H1 (cell line): ENCODE results near the gene USP13. TPM values are rescaled to one million over a fixed set of nuclear protein-coding genes. Genes with fewer than 3 reads are reported as not detected.

Experiments used
- CTCF ChIA-PET: fragments of 300-600 bp; sonication (Branson Sonifier 250); formaldehyde crosslinking; loops from one replicate; lab custom pipeline; 2021; ENCODE audit not compliant: partially characterized antibody; lab: Charles Lee
- POLR2A ChIA-PET: fragments of 300-600 bp; sonication (Branson Sonifier 250); formaldehyde crosslinking; loops from one replicate; lab custom pipeline; 2021; ENCODE audit warnings: inconsistent platforms; ENCODE audit not compliant: partially characterized antibody; lab: Charles Lee
- DNase-seq, 2 experiments: peaks; one replicate each; pipeline versions ENCODE4 v3.0.0 to v3.0.0-alpha.2; 2010 to 2022; ENCODE audit warnings: low spot score in 2 of 2, low read depth in 1 of 2, mixed read lengths in 1 of 2
- FAIRE-seq: peaks from 2 replicates; lab custom pipeline; 2011; peaks lifted over from hg19 to GRCh38; lab: Jason Lieb, UNC
- H2AFZ ChIP-seq: 2 replicates; pipeline ENCODE4 v1.8.1; 2012; ENCODE audit warnings: low read length, inconsistent platforms
- H2AK5ac ChIP-seq: 2 replicates; pipeline ENCODE4 v1.6.1; 2013; ENCODE audit warnings: low read depth, low read length
- H2BK120ac ChIP-seq: replicated peaks from 2 replicates; pipeline ENCODE3; 2013; ENCODE audit warnings: low read depth, low read length, inconsistent platforms
- H2BK12ac ChIP-seq: 2 replicates; pipeline ENCODE4 v1.6.1; 2013; ENCODE audit warnings: low read depth, low read length
- H2BK15ac ChIP-seq: 2 replicates; pipeline ENCODE4 v1.6.1; 2013; ENCODE audit warnings: low read length
- H2BK20ac ChIP-seq: 2 replicates; pipeline ENCODE4 v1.6.1; 2013; ENCODE audit warnings: low read length
- H2BK5ac ChIP-seq: 2 replicates; pipeline ENCODE4 v1.6.1; 2013; ENCODE audit warnings: low read depth, low read length
- H3K14ac ChIP-seq: 2 replicates; pipeline ENCODE4 v1.6.1; 2013; ENCODE audit warnings: inconsistent platforms; ENCODE audit not compliant: insufficient read length
- H3K18ac ChIP-seq: 2 replicates; pipeline ENCODE4 v1.6.1; 2013; ENCODE audit warnings: low read length; ENCODE audit errors: extremely low read depth
- H3K23ac ChIP-seq: 2 replicates; pipeline ENCODE4 v1.6.1; 2013; ENCODE audit warnings: inconsistent platforms; ENCODE audit not compliant: insufficient read length
- H3K23me2 ChIP-seq: 2 replicates; pipeline ENCODE4 v1.6.1; 2013; ENCODE audit warnings: low read depth, low read length
- H3K27ac ChIP-seq: 2 replicates; pipeline ENCODE4 v1.6.1; 2011; ENCODE audit warnings: low read depth, low read length, inconsistent platforms
- H3K27me3 ChIP-seq, 4 experiments: replicated peaks in 1 of 4; 1 replicate in 1 of 4; 2 replicates in 3 of 4; pipeline versions ENCODE4 v1.6.1 to v1.8.1; 2011 to 2013; ENCODE audit warnings: low read length in 3 of 4, mild to moderate bottlenecking in 3 of 4, inconsistent platforms in 2 of 4, mixed read lengths in 2 of 4, moderate library complexity in 1 of 4; ENCODE audit not compliant: control insufficient read depth in 3 of 4, insufficient read depth in 3 of 4; ENCODE audit errors: extremely low read depth in 1 of 4
- H3K36me3 ChIP-seq, 4 experiments: 2 replicates each; pipeline versions ENCODE4 v1.6.1 to v1.8.1; 2011 to 2013; ENCODE audit warnings: mild to moderate bottlenecking in 4 of 4, low read length in 3 of 4, moderate library complexity in 2 of 4, control low read depth in 1 of 4, inconsistent platforms in 1 of 4; ENCODE audit not compliant: insufficient read depth in 4 of 4, control insufficient read depth in 2 of 4
- H3K4ac ChIP-seq: replicated peaks from 2 replicates; pipeline ENCODE3; 2013; ENCODE audit warnings: low read length, low read depth, mixed read lengths, inconsistent platforms; ENCODE audit not compliant: insufficient read length
- H3K4me1 ChIP-seq, 4 experiments: replicated peaks in 1 of 4; 1 replicate in 1 of 4; 2 replicates in 3 of 4; pipeline versions ENCODE4 v1.6.1 to v1.8.1; 2011 to 2013; ENCODE audit warnings: low read length in 3 of 4, inconsistent platforms in 2 of 4, mixed read lengths in 1 of 4; ENCODE audit not compliant: insufficient read depth in 4 of 4, control insufficient read depth in 3 of 4
- H3K4me2 ChIP-seq, 2 experiments: 2 replicates each; pipeline versions ENCODE4 v1.6.1 to v1.8.1; 2011 to 2013; ENCODE audit warnings: low read depth in 2 of 2, low read length in 2 of 2, control low read depth in 1 of 2, inconsistent platforms in 1 of 2, mild to moderate bottlenecking in 1 of 2; ENCODE audit not compliant: insufficient read depth in 1 of 2
- H3K4me3 ChIP-seq, 4 experiments: fragments of 200-600, 300-600 bp in 1 of 4; sonication (generic), shearing (Covaris generic), sonication (Bioruptor Twin) in 1 of 4; 2 replicates each; pipeline versions ENCODE4 v1.5.1 to v1.8.1; 2011 to 2016; ENCODE audit warnings: low read length in 4 of 4, low read depth in 3 of 4, control low read depth in 2 of 4, inconsistent platforms in 2 of 4, mild to moderate bottlenecking in 2 of 4, mixed read lengths in 1 of 4, moderate library complexity in 1 of 4; ENCODE audit not compliant: insufficient read depth in 2 of 4; ENCODE audit errors: extremely low read depth in 1 of 4
- H3K56ac ChIP-seq: replicated peaks from 2 replicates; pipeline ENCODE3; 2013; ENCODE audit warnings: low read depth, mild to moderate bottlenecking, mixed read lengths, low read length, inconsistent platforms; ENCODE audit not compliant: insufficient read length
- H3K79me1 ChIP-seq: 2 replicates; pipeline ENCODE4 v1.6.1; 2013; ENCODE audit warnings: low read depth, low read length, control low read depth
- H3K79me2 ChIP-seq, 2 experiments: 2 replicates each; pipeline versions ENCODE4 v1.6.1 to v1.8.1; 2012 to 2013; ENCODE audit warnings: low read length in 2 of 2, mild to moderate bottlenecking in 2 of 2, inconsistent platforms in 1 of 2; ENCODE audit not compliant: insufficient read depth in 2 of 2, control insufficient read depth in 1 of 2
- H3K9ac ChIP-seq, 4 experiments: replicated peaks in 1 of 4; 1 replicate in 1 of 4; 2 replicates in 3 of 4; pipeline versions ENCODE4 v1.6.1 to v1.8.1; 2011 to 2013; ENCODE audit warnings: low read depth in 3 of 4, low read length in 3 of 4, control low read depth in 2 of 4, mild to moderate bottlenecking in 2 of 4, moderate library complexity in 2 of 4, inconsistent platforms in 1 of 4; ENCODE audit errors: extremely low read depth in 1 of 4
- H3K9me3 ChIP-seq, 2 experiments: 2 replicates each; pipeline versions ENCODE4 v1.6.1 to v1.8.1; 2012 to 2013; ENCODE audit warnings: mild to moderate bottlenecking in 2 of 2, moderate library complexity in 2 of 2, control low read depth in 1 of 2, inconsistent platforms in 1 of 2, low read depth in 1 of 2, low read length in 1 of 2, mixed read lengths in 1 of 2; ENCODE audit not compliant: insufficient read depth in 2 of 2
- H4K20me1 ChIP-seq, 2 experiments: replicated peaks in 1 of 2; 2 replicates each; pipeline versions ENCODE3 to v1.8.1; 2011 to 2013; ENCODE audit warnings: inconsistent platforms in 2 of 2, low read length in 2 of 2, mild to moderate bottlenecking in 1 of 2; ENCODE audit not compliant: insufficient read depth in 2 of 2, control insufficient read depth in 1 of 2
- H4K5ac ChIP-seq: 2 replicates; pipeline ENCODE4 v1.6.1; 2013; ENCODE audit warnings: low read length, low read depth, mixed read lengths, inconsistent platforms; ENCODE audit not compliant: insufficient read length
- H4K8ac ChIP-seq: 2 replicates; pipeline ENCODE4 v1.8.0; 2013; ENCODE audit warnings: mild to moderate bottlenecking, moderate library complexity, low read length, inconsistent platforms; ENCODE audit not compliant: insufficient read depth; ENCODE audit errors: extremely low read depth
- H4K91ac ChIP-seq: replicated peaks from 2 replicates; pipeline ENCODE3; 2013; ENCODE audit warnings: low read length, mixed read lengths, inconsistent platforms; ENCODE audit not compliant: insufficient read length
- WGBS, 2 experiments: shearing (Covaris generic) in 1 of 2; methylation state at CpG; one replicate each; pipeline versions ENCODE4 v1.1.6 to v1.1.7; 2013 to 2015; ENCODE audit warnings: low lambda C conversion rate in 2 of 2, mixed read lengths in 2 of 2, inconsistent platforms in 1 of 2, low coverage in 1 of 2, missing lambda C conversion rate in 1 of 2; ENCODE audit not compliant: insufficient replicate concordance in 2 of 2, insufficient coverage in 1 of 2, insufficient read length in 1 of 2; ENCODE audit errors: extremely low coverage in 1 of 2, missing lambda C conversion rate in 1 of 2; 5-methylcytosine and 5-hydroxymethylcytosine counted together
- polyA plus RNA-seq, 7 experiments: library from polyadenylated mRNA; depleted of rRNA in 3 of 7; stranded (reverse) in 5 of 7; unstranded in 2 of 7; fragments of >200 nt in 5 of 7; fragments of 200-250 nt in 2 of 7; gene quantifications; 1 replicate in 5 of 7; 2 replicates in 1 of 7; 4 replicates in 1 of 7; pipeline versions ENCODE4 v1.2.1 to v1.2.3, GENCODE V29; 2011 to 2013; ENCODE audit warnings: missing spikeins in 2 of 7, mixed read lengths in 2 of 7
- total RNA-seq: library from RNA; stranded (reverse); fragmentation: NEBNext Ultra II Directional; extraction: Animal tissue kit (Norgen Biotek cat#: 25700); gene quantifications from 2 replicates; pipeline ENCODE4 v1.2.1, GENCODE V29; 2021

The USP13 gene
- total and polyA plus RNA-seq, 2 of the 8 experiments (the other 6 are each of a cell fraction or from before 2014, with no cell fraction given) = 7.9 to 25.9 TPM

- H2AFZ ChIP-seq = no peak overlapping the region
- H2BK120ac ChIP-seq = no peak overlapping the region
- H3K9me3 ChIP-seq = no peaks in the 10 kb centered on the region
- H3K79me2 ChIP-seq = no peaks in the 10 kb centered on the region
- no peak overlapping the region for H3K27ac ChIP-seq
- WGBS, 2 experiments = 88% methylated on average over 2 of the region's 2 CpGs; no CpG with 5 or more reads in 1 of the 2 experiments
- H3K4me3 ChIP-seq = no peak overlapping the region
- H2AK5ac ChIP-seq = no peak overlapping the region
- H2BK15ac ChIP-seq = no peak overlapping the region
- no peak overlapping the region for H4K8ac ChIP-seq
- CTCF ChIA-PET = no interaction called here
- H2BK5ac ChIP-seq = no peak overlapping the region
- no peak overlapping the region for H2BK20ac ChIP-seq
- peaks cover 1% of the 10 kb centered on the region; the same call in 1 of the 2 replicates for H3K23me2 ChIP-seq
- H4K20me1 ChIP-seq = peaks cover 0 to 2% of the 10 kb centered on the region in 2 experiments
- H4K5ac ChIP-seq = no peak overlapping the region
- H3K79me1 ChIP-seq = no peaks in the 10 kb centered on the region
- H3K36me3 ChIP-seq = peaks cover 0 to 26% (median 12%) of the 10 kb centered on the region in 4 experiments; a peak in 6 of 8 replicates
- H3K18ac ChIP-seq = no peak overlapping the region
- no peak overlapping the region for H2BK12ac ChIP-seq
- no peak for FAIRE-seq
- DNase-seq = no peak
- H3K56ac ChIP-seq = no peak overlapping the region
- no peak overlapping the region for H3K23ac ChIP-seq
- H4K91ac ChIP-seq = no peak overlapping the region
- H3K4me1 ChIP-seq = peaks cover 0 to 7% (median 3%) of the 10 kb centered on the region in 4 experiments; a peak in 3 of 7 replicates
- H3K27me3 ChIP-seq = no peaks in the 10 kb centered on the region
- no peak overlapping the region for H3K4ac ChIP-seq
- H3K4me2 ChIP-seq = no peak overlapping the region
- no peak overlapping the region for H3K14ac ChIP-seq
- POLR2A ChIA-PET = no interaction called here
- no peak overlapping the region for H3K9ac ChIP-seq
These were observed 91.1 kb downstream of the USP13 start for GRCh38 chr3:179743913-179744312.
